CD4-positive, CD25-positive, alpha-beta regulatory T cell (primary cell): ENCODE results near the gene NOL9. TPM values are rescaled to one million over a fixed set of nuclear protein-coding genes. Genes with fewer than 3 reads are reported as not detected.

Experiments
- ATAC-seq, 2 donors: fragments of 150-1000 bp; cut with Tn5 transposase; one replicate each; pipeline ENCODE4 v1.10.0; 2021; ENCODE audit warnings: low read depth in 2 of 2, moderate number of reproducible peaks in 2 of 2, moderate library complexity in 1 of 2
- DNase-seq, 3 donors: peaks; one replicate each; pipeline versions ENCODE4 v3.0.0 to v3.0.0-alpha.2; 2012 to 2022; ENCODE audit warnings: mixed read lengths in 1 of 3
- H3K27ac ChIP-seq: one replicate; pipeline ENCODE4 v1.7.0; 2013; ENCODE audit warnings: mild to moderate bottlenecking, low read length; ENCODE audit not compliant: insufficient read depth, poor library complexity, severe bottlenecking
- H3K27me3 ChIP-seq: one replicate; pipeline ENCODE4 v1.7.0; 2013; ENCODE audit warnings: low read length; ENCODE audit not compliant: control insufficient read depth, insufficient read depth
- H3K36me3 ChIP-seq: one replicate; pipeline ENCODE4 v1.7.0; 2013; ENCODE audit warnings: mild to moderate bottlenecking, low read length, moderate library complexity; ENCODE audit not compliant: control insufficient read depth, insufficient read depth
- H3K4me1 ChIP-seq: 2 replicates; pipeline ENCODE4 v1.7.0; 2013; ENCODE audit warnings: mild to moderate bottlenecking, low read length; ENCODE audit not compliant: insufficient read depth, control insufficient read depth, poor library complexity, severe bottlenecking
- H3K4me3 ChIP-seq: one replicate; pipeline ENCODE4 v1.7.0; 2013; ENCODE audit warnings: low read depth, mild to moderate bottlenecking, low read length, moderate library complexity
- H3K9me3 ChIP-seq, 2 experiments: 1 replicate in 1 of 2; 2 replicates in 1 of 2; pipeline ENCODE4 v1.7.0; 2013; ENCODE audit warnings: low read length in 2 of 2, mild to moderate bottlenecking in 1 of 2, moderate library complexity in 1 of 2; ENCODE audit not compliant: control insufficient read depth in 2 of 2
- H3K27ac Mint-ChIP-seq, 3 donors: one replicate each; pipeline ENCODE4 v1.8.0; 2020 to 2022; ENCODE audit warnings: mild to moderate bottlenecking in 3 of 3, mixed read lengths in 3 of 3, moderate library complexity in 2 of 3
- H3K27me3 Mint-ChIP-seq: one replicate; pipeline ENCODE4 v1.8.0; 2022; ENCODE audit warnings: mild to moderate bottlenecking, mixed read lengths
- H3K36me3 Mint-ChIP-seq: one replicate; pipeline ENCODE4 v1.8.0; 2020; ENCODE audit warnings: mixed read lengths
- H3K4me1 Mint-ChIP-seq, 4 donors: one replicate each; pipeline ENCODE4 v1.8.0; 2020 to 2022; ENCODE audit warnings: mixed read lengths in 4 of 4, mild to moderate bottlenecking in 1 of 4
- H3K4me3 Mint-ChIP-seq, 4 donors: one replicate each; pipeline ENCODE4 v1.8.0; 2020 to 2022; ENCODE audit warnings: mild to moderate bottlenecking in 4 of 4, mixed read lengths in 4 of 4, moderate library complexity in 3 of 4
- H3K9me3 Mint-ChIP-seq, 7 donors: one replicate each; pipeline ENCODE4 v1.8.0; 2020 to 2022; ENCODE audit warnings: mixed read lengths in 7 of 7, mild to moderate bottlenecking in 3 of 7, moderate library complexity in 2 of 7
- polyA plus RNA-seq, 4 donors: library from polyadenylated mRNA; unstranded; fragments of 300-500 nt; fragmentation: Illumina TruSeq; gene quantifications; one replicate each; pipeline ENCODE4 v1.2.3, GENCODE V29; 2021
- total RNA-seq: library from RNA; stranded (reverse); gene quantifications from one replicate; pipeline ENCODE4 v1.2.3, GENCODE V29; 2022

Gene NOL9
- total and polyA plus RNA-seq, 5 donors from 2014 or later, result 11.0 to 74.7 (median 20.1) TPM

- Mint-ChIP-seq H3K27ac (no peak overlapping the region), H3K36me3 (no peaks in the 10 kb centered on the region), H3K27me3 (peaks cover 4% of the 10 kb centered on the region), H3K9me3 (no peaks in the 10 kb centered on the region), H3K4me1 (no peaks in the 10 kb centered on the region), H3K4me3 (no peak overlapping the region)
- ATAC-seq, result no peak
- Histone ChIP-seq H3K36me3 (no peaks in the 10 kb centered on the region), H3K9me3 (no peaks in the 10 kb centered on the region), H3K4me3 (no peak overlapping the region), H3K4me1 (no peaks in the 10 kb centered on the region), H3K27me3 (no peaks in the 10 kb centered on the region), H3K27ac (no peak overlapping the region)
- no peak for DNase-seq
Measured at GRCh38 chr1:6511561-6512244, 42.6 kb downstream of the NOL9 start.

- DNase-seq (no peak), ATAC-seq (no peak)
- H3K4me1 Mint-ChIP-seq, result no peaks in the 10 kb centered on the region
- Histone ChIP-seq H3K27ac (no peak overlapping the region), H3K36me3 (no peaks in the 10 kb centered on the region), H3K4me3 (no peak overlapping the region), H3K27me3 (no peaks in the 10 kb centered on the region), H3K9me3 (no peaks in the 10 kb centered on the region), H3K4me1 (no peaks in the 10 kb centered on the region)
- no peaks in the 10 kb centered on the region for H3K9me3 Mint-ChIP-seq
- H3K27me3 Mint-ChIP-seq, result peaks cover 4% of the 10 kb centered on the region
- no peak overlapping the region for H3K27ac Mint-ChIP-seq
- H3K36me3 Mint-ChIP-seq, result no peaks in the 10 kb centered on the region
- no peak overlapping the region for H3K4me3 Mint-ChIP-seq
Measured at GRCh38 chr1:6511056-6511455, 43.3 kb downstream of the NOL9 start.

GRCh38 chr1:6510493-6510892, 43.8 kb downstream of the NOL9 start:
- Histone ChIP-seq H3K4me3 (no peak overlapping the region), H3K27ac (no peak overlapping the region), H3K36me3 (no peaks in the 10 kb centered on the region), H3K4me1 (no peaks in the 10 kb centered on the region), H3K27me3 (no peaks in the 10 kb centered on the region), H3K9me3 (no peaks in the 10 kb centered on the region)
- Mint-ChIP-seq H3K27ac (no peak overlapping the region), H3K4me1 (no peaks in the 10 kb centered on the region), H3K27me3 (peaks cover 4% of the 10 kb centered on the region), H3K9me3 (no peaks in the 10 kb centered on the region), H3K4me3 (no peak overlapping the region), H3K36me3 (no peaks in the 10 kb centered on the region)
- ATAC-seq (no peak), DNase-seq (no peak)

- Histone ChIP-seq H3K27me3 (no peaks in the 10 kb centered on the region), H3K36me3 (no peaks in the 10 kb centered on the region), H3K27ac (no peak overlapping the region), H3K4me3 (no peak overlapping the region), H3K9me3 (no peaks in the 10 kb centered on the region), H3K4me1 (no peaks in the 10 kb centered on the region)
- Mint-ChIP-seq H3K27me3 (peaks cover 4% of the 10 kb centered on the region), H3K27ac (no peak overlapping the region), H3K4me1 (no peaks in the 10 kb centered on the region), H3K4me3 (no peak overlapping the region), H3K9me3 (no peaks in the 10 kb centered on the region), H3K36me3 (no peaks in the 10 kb centered on the region)
- no peak for ATAC-seq
- no peak for DNase-seq
Measured at GRCh38 chr1:6509919-6510291, 44.4 kb downstream of the NOL9 start.

- no peak overlapping the region for H3K4me3 Mint-ChIP-seq
- Histone ChIP-seq H3K27me3 (no peaks in the 10 kb centered on the region), H3K9me3 (no peaks in the 10 kb centered on the region), H3K27ac (no peak overlapping the region), H3K36me3 (no peaks in the 10 kb centered on the region), H3K4me3 (no peak overlapping the region), H3K4me1 (no peaks in the 10 kb centered on the region)
- ATAC-seq (no peak), DNase-seq (no peak)
- no peaks in the 10 kb centered on the region for H3K36me3 Mint-ChIP-seq
- H3K27ac Mint-ChIP-seq, result no peak overlapping the region
- no peaks in the 10 kb centered on the region for H3K4me1 Mint-ChIP-seq
- H3K9me3 Mint-ChIP-seq, result no peaks in the 10 kb centered on the region
- peaks cover 4% of the 10 kb centered on the region for H3K27me3 Mint-ChIP-seq
Measured at GRCh38 chr1:6509220-6509918, 44.9 kb downstream of the NOL9 start.

GRCh38 chr1:6508816-6509189, 45.5 kb downstream of the NOL9 start:
- Mint-ChIP-seq H3K4me1 (no peaks in the 10 kb centered on the region), H3K9me3 (no peaks in the 10 kb centered on the region), H3K36me3 (no peaks in the 10 kb centered on the region), H3K27me3 (peaks cover 4% of the 10 kb centered on the region), H3K27ac (no peak overlapping the region), H3K4me3 (no peak overlapping the region)
- DNase-seq (no peak), ATAC-seq (no peak)
- no peaks in the 10 kb centered on the region for H3K4me1 ChIP-seq
- no peaks in the 10 kb centered on the region for H3K27me3 ChIP-seq
- H3K27ac ChIP-seq, result no peak overlapping the region
- no peaks in the 10 kb centered on the region for H3K36me3 ChIP-seq
- H3K9me3 ChIP-seq, result no peaks in the 10 kb centered on the region
- no peak overlapping the region for H3K4me3 ChIP-seq

- Mint-ChIP-seq H3K36me3 (no peaks in the 10 kb centered on the region), H3K27me3 (peaks cover 4% of the 10 kb centered on the region), H3K9me3 (no peaks in the 10 kb centered on the region), H3K27ac (no peak overlapping the region), H3K4me1 (no peaks in the 10 kb centered on the region), H3K4me3 (no peak overlapping the region)
- no peaks in the 10 kb centered on the region for H3K36me3 ChIP-seq
- DNase-seq (no peak), ATAC-seq (no peak)
- H3K27ac ChIP-seq, result no peak overlapping the region
- no peak overlapping the region for H3K4me3 ChIP-seq
- no peaks in the 10 kb centered on the region for H3K4me1 ChIP-seq
- no peaks in the 10 kb centered on the region for H3K27me3 ChIP-seq
- H3K9me3 ChIP-seq, result no peaks in the 10 kb centered on the region
Measured at GRCh38 chr1:6508154-6508815, 46.0 kb downstream of the NOL9 start.
